HG03565 (cell line): ENCODE measurements around the gene GNAZ.
"Not testable (repeated sequence)": the region's sequence is repeated elsewhere in the genome, so short reads cannot be mapped to it uniquely, and the experiment has no call there.

Source experiments
- ATAC-seq: cut with Tn5 transposase; IDR thresholded peaks from one replicate; pipeline ENCODE4 v1.9.1; 2021; ENCODE audit warnings: mild to moderate bottlenecking, moderate library complexity; ENCODE audit not compliant: unreplicated experiment

The GNAZ gene

DNA sequence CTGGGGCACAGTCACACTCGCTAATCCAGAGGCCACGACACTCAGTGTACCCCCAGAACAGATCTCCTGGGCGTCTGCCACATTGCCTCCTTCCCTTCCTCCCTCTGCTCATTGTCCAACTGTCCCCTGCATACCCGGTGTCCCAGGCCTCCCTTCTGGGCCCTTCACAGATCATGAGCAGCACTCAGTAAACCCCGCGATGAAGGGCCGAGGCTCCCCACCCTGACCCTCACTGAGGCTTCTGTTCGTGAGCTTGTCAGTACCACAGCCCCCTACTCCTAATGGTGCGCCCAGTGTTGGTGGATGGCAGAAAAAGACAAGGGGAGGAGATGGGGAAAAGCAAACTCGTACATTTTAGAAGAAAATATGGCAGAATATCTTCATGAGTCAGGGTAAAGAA is 58.8 kb downstream of the GNAZ start:
- no peak for ATAC-seq

DNA sequence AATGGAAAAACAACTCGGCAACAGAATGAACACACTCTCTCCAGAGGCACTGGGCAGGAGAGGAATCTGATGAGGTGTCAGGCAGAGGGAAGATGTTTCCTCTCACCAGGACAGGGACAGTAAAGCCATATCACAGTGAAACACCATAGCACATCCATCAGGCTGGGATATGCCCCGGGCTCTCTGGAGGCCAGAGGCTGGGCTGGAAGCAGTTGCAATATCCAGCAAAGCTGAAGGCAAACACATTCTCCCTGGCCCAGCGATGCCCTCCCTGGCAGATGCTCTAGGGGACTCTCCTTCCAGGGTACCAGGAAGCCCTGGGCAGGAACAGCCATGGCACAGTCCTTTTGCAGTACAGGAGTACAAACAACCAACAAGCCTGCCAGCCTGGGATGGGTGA is 60.4 kb downstream of the GNAZ start:
- no peak for ATAC-seq

DNA sequence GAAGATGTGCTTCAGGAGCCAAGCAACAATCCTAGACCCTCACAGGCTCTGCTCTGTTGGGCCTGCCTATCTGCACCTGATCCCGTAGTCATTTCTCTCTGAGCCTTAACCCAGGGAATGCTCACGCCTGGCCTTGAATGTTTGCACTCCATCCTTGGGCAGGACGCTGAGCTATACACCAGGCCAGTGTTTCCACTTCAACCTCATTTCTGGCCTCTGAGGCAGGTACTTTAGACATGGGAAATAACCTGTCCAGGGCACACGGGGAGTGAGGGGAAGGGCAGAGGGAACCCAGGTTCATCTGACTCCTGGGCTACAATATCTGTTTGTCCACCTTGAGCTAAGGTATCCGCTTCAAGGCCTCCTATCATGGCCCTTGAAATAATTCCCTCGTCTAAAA is 61.6 kb downstream of the GNAZ start:
- ATAC-seq: no peak

DNA sequence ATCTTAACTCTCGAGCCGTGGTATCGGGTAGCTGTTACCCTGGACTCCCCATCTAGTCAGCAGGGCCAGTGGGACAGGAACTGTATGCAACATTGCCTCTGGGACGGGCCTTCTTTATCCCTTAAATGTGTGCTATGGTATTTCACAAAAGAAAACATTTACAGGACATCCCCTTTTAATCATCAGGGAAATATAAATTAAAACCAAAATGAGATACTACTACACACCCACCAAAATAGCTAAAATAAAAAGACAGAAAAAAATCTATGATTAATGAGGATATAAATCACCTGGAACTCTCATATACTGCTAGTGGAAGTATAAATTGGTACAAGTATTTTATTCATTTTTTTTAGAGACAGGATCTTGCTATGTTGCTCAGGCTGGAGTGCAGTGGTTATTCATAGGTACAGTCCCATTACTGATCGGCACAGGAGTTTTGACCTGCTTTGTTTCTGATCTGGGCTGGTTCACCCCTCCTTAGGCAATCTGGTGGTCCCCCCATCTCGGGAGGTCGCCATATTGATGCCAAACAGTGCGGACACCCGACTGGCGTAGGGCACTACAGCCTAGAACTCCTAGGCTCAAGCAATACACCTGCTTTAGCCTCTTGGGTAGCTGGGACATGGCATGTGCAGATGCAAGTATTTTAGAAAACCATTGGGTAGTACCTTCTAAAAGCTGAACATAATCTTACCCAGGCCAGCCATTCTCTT is 62.2 kb downstream of the GNAZ start:
- no peak for ATAC-seq

DNA sequence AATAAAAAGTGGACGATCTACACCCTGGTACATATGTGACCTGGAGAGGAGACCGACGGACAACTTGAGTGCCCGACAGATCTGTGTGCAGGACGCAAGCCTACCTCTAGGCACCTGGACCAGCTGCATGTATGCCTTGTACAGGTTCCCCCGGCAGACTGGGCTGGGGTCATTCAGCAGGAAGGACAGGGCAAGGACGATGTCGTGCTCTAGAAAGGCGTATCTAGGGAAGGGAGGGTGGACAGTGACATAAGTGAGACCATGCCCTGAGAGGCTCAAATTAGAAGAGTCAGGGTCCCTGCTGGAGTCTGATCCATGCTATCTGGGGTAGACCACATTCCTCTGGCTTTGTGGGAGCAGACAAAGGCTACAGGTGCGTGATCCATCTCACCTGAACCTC is 63.6 kb downstream of the GNAZ start:
- ATAC-seq: no peak

DNA sequence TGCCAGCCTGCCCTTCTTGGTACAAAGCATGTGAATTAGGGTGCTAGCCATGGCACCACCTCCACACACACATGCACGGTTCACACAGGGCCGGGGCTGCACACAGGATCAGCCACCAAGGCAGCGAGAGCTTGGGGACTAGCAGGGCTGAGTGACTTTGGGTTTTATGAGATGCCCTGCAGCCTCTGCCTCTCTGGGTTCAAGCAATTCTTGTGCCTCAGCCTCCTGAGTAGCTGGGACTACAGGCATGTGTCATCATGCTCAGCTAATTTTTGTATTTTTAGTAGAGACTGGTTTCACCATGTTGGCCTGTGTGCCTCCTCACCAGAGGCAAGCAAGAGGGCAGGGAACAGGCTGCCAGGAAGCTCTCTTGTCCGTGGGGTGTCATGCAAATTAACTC is 66.7 kb downstream of the GNAZ start:
- ATAC-seq: not testable (repeated sequence)

DNA sequence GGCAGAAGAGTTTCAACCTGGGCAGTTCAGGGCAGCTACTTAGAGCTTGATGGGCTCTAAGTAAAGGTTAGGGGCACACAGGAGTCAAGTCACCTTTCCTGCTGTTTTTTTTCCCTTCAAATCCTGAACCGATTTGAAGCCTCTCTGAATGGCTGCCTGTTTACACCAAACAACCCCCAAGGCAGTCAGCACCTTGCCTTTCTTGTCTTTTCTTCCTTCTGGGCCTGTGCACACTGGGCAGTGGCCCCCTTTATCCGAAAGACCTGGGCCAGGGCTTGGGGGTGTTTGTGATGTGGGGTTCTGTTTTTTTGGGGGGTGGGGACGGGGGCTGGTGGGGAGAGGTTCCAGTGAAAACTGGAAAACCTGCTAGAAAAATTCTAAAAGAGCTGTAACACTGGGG is 67.1 kb downstream of the GNAZ start:
- no peak for ATAC-seq

DNA sequence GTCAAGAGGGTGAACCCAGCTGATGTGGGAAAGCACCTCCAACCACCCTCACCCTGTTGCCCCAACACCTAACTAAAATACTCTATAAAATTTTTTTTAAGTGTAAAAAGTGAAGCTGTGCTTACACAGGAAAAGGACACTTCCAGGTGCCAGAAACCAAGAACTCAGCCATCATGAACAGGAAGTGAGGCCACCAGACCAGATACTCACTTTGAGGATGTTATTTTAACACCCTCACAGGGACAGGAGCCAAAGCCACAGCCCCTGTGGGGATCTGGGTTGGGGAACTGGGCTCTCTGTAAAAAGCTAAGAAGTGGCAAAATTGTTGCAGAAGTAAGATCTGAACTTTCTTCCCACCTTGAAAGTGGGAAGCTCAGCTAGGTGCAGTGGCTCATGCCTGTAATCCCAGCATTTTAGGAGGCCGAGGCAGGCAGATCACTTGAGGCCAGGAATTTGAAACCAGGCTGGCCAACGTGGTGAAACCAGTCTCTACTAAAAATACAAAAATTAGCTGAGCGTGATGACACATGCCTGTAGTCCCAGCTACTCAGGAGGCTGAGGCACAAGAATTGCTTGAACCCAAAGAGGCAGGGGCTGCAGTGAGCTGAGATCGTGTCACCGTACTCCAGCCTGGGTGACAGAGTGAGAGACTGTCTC is 67.7 kb downstream of the GNAZ start:
- no peak for ATAC-seq

DNA sequence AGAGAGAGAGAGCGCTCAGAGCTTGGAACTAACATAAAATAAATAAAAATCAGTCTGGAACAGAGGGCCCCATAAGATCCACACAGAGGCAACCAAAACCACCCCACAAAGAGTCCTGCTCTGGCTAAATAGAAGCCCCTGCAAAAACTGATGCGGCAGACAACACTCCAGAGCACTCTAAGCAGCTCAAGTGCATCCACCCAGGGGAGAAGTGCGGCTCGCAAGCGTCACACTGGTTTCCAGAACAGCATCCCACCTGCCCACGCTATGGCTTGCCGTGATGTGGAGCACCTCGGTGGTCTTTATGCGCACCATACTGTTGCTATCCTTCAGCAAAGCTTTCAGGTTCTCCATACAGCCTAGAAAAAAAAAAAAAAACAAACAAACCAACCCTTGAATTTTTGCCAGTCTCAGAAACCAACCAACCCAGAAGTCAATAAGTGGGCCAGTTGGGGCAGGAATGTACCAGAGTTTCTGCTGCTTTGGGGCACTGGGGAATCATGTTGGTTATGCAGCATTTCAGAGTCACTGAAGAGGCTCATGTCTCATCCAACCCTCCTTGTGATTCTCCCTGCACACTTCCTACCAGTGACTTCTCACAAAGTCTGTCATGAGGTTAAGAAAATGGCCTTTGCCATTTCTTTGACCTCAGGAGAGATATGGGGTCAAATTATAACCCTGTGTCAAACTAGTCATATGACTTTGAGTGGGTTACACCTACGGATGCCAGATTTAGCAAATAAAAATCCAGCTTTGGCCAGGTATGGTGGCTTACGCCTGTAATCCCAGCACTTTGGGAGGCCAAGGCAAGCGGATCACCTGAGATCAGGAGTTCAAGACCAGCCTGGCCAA is 68.5 kb downstream of the GNAZ start:
- no peak for ATAC-seq

DNA sequence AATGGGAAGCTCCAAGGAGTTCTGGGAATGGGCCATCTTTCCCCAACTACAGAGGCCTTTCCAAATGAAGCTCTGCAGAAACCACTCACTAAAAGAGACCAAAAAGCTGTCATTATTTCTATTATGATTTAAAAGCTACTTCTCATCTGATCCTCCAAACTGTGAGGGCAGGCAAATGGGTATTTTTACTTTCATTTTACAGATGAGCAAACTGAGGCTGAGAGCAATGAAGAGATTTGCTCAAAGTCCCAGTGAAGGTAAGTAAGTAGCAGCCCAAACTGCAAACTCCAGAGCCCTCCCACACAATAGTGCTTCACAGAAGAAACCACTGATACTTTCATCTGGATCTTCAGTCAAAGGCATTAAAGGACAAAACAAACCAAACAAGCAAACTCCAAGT is 70.1 kb downstream of the GNAZ start:
- ATAC-seq: no peak

DNA sequence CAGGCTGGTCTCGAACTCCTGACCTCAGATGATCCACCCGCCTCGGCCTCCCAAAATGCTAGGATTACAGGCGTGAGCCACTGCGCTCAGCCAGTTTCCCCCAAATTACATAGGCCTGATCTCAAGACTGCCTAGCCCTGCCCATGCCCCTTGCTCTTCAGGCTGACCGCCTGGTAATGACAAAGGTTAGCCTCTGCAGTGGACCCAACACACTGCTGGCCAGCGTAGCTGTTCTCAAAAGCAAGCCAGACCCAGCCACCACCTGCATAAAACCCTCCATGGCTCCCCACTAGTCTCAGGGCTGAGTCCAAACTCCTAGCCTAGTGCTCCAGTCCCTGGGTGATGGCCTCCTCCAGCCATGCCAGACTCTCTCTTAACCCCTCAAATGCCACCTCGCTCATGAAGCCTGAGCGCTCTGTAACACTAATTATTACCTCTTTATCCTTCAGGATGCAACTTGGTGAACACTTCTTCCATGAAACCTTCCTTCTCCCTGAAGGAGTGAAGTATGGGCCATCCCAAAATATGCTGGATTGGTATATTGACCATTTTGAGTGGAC is 72.3 kb downstream of the GNAZ start:
- no peak for ATAC-seq

DNA sequence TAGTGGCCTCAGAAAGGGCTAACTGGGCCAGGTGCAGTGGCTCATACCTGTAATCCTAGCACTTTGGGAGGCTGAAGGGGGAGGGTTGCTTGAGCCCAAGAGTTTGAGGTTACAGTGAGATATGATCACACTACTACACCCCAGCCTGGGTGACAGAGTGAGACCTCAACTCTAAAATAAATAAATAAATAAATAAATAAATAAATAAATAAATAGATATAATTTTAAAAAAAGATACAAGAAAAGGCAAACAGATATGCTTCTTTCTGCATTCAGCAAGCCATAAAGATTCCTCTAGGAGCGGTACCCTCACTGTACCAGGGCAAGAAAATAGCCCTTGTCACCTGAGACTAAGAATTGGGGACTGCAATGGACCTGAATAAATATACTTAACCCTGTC is 72.8 kb downstream of the GNAZ start:
- no peak for ATAC-seq

DNA sequence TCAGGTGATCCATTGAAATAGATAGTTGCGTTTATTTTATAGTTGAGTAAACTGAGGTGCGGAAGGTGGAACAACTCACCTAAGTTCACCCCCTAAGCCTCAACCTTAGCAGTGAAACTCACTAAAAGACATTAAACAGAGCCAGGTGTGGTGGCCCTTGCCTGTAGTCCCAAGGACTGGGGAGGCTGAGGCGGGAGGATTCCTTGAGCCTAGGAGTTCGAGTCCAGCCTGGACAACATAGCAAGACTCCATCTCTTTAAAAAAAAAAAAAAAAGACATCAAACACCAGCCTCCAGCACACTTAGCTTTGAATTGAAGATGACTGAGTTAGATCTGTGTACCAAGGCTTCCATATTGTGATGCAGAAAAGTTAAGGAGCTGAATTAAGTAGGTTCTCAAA is 74.1 kb downstream of the GNAZ start:
- no peak for ATAC-seq

DNA sequence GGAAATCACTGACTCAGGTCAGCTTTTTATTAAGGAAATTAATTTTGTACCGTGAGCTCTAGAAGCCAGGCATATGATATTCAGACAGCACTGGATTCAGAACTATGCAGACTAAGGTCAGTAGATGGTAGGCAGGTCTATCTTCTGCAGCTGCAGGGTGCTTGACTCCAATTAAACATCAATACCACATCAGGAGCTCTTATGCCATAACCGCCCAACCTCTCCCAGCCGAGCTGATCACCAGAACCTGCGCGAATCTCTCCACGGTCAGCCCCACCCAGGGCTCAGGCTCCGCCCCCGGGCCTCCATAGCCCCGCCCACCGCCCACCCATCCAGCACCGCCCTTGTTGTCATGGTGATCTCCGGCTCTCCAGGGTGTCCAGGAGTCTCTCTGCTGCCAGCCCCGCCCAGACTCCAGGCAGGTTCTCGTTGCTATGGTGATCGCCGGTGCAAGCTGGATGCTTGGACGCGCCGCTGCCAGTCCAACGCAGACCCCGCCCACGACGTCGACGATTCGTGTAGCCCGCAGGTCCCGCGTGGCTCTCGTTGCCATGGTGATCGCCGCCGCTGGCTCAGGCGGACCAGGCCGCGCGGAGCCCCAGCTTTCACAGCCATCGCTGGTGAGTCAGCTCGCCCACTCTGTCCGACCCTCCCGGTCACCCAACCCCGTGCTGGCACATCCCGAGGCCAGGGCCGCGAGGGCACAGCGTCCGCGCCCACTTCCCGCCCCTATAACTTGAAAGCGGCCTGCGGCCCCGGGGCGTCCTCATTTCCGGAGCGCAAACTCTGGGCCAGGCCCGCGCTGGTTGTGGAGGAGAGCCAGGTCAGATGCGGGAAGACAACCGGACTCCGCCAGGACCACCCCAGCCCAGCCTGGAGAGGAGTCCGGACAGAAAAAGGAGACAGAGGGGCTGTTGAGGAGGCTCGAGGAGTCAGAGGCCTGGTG is 74.9 kb downstream of the GNAZ start, which contains the start of gene RAB36:
Gene RAB36 (plus strand): TSS at position 546 of the 946 bp plus-strand sequence. CDS start 1,140 bp downstream, outside the sequence.
- ATAC-seq: no peak

DNA sequence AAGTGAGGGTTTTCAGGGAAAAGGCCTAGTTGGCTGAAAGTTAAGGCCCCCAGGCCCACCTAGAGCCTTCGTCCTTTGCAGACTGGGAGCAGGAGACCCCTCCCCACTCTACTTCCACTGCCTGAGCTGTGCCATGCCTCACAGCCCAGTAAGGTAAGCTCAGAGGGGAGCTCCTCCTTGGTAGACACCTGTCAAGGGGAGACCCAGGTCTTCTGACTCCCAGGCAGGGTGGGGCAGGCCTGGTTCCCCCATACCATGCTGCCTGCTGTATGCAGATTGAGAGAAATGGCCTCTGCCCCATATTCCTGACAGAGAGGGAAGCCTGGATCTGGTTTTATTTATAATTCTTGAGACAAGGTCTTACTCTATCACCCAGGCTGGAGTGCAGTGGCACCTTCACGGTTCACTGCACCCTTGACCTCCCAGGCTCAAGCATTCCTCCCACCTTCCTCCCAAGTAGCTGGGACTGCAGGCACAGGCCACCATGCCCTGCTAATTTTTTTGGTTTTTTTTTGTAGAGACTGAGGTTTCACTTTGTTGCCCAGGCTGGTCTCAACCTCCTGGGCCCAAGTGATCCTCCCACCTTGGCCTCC is 75.7 kb downstream of the GNAZ start:
- ATAC-seq: no peak

DNA sequence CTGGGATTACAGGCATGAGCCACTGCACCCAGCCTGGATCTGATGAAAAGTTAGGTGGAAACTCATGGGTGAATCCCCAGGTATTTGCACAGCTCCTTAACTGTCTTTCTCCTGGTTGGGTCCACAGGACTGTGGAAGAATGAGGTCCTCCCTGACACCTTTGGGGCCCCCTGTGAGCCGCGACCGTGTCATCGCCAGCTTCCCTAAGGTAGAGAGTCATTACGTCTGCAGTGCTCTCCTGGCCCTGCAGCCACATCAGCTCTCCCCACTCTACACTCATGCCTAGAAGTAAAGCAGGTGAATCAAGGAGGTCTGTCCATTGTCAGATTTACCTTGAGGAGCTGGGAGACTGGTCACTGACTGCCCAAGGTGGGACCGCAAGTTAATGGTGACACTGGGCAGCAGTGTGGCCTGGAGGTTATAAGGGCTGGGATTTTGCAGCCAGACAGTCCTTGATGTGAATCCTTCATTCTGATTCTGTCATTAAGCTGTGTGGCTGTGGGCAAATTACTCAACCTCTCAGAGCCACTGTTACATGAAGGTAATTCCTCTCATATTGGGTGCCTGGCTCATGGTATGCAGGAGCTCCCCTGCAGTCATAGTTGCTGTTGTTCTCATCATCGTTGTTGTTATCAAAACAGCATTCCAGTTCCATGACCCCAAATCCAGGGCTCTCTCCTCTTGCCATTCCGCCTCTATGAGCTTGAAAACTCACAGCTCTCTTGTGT is 76.3 kb downstream of the GNAZ start:
- no peak for ATAC-seq

DNA sequence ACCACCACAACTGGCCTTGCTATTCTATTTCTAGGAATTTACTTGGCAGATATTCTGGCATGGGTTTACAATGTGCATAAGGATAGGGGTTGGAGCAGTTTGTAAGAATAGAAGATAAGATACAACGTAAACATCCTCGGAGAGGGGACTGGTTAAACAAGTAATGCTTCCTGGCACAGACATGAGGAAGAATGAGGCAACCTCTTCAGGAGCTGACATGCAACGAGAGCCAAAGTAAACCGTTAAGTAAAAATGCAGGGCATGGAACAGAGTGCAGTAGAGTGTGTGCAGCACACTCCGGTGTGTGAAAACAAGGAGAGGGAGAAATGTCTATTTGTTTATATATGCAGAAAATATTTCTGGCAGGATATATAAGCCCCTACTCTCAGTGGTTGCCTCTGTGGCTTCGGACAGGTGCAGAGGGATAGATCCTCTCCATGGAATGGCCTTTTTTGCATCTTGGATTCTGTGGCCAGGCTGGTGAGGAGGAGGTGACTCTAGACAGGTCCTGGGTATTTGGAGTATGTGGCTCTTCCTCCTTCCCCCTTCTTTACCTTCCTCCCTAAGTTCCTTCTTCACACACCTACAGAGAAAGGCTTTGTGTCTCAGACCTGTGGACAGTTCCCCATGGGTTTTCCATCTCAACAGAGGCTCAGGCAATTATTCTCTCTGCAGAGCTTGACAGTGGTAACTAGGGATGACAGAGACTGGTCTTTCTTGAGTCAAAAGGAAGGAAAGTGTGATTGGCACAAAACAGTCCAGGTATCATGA is 77.5 kb downstream of the GNAZ start:
- no peak for ATAC-seq

DNA sequence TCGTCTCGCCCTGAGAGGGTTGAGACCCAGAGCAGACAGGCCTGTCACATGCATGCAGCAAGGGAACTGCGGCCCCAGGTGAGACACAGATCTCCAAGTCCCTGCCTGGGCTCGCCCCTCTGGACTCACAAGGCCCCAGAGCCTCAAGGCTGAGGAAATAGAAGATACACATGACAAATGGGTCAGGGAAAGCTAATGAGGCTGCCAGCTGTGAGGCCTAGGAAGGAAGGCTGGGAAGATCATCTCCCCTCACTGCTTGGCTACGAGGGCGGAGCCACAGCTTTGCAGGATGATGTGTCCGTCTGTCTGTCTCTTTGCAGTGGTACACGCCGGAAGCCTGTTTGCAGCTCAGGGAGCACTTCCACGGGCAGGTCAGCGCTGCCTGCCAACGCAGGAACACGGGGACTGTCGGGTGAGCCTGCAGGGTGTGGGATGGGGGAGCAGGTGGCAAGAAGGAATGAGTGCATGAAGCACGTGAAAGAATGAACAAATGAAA is 79.5 kb downstream of the GNAZ start:
- ATAC-seq: no peak
